AG04449 (cell line): ENCODE measurements around the gene ZFP36L2.

Experiments used
- CTCF ChIA-PET: fragments of 350-600 bp; formaldehyde crosslinking; extraction: SDS; loops from one replicate; lab custom pipeline; 2021; ENCODE audit warnings: antibody characterized with exemption; lab: Yijun Ruan, JAX
- POLR2A ChIA-PET: fragments of 400-600, 350-600 bp; formaldehyde crosslinking; extraction: SDS; loops from one replicate; lab custom pipeline; 2020; ENCODE audit warnings: antibody characterized with exemption, inconsistent platforms; lab: Yijun Ruan, JAX
- DNase-seq: peaks from one replicate; pipeline ENCODE4 v3.0.0-alpha.2; 2010; ENCODE audit warnings: low read depth, low spot score
- H3K4me3 ChIP-seq: 2 replicates; pipeline ENCODE4 v1.5.1; 2011; ENCODE audit warnings: low read depth, mild to moderate bottlenecking, control low read depth, low read length
- CTCF ChIP-seq: IDR thresholded peaks from one replicate; pipeline ENCODE4 v1.5.1; 2011; ENCODE audit warnings: mild to moderate bottlenecking, moderate library complexity, low read length, control low read depth, inconsistent platforms; ENCODE audit not compliant: insufficient read depth; ENCODE audit errors: missing control alignments

Gene ZFP36L2

GRCh38 chr2:43216629-43217028 lies 9.8 kb downstream of the ZFP36L2 start:
- no peak for TF ChIP-seq CTCF
- no peak overlapping the region for H3K4me3 ChIP-seq
- DNase-seq: no peak
- ChIA-PET CTCF (interaction anchor here (0.6 to 2.6 kb wide), 9 partner anchors 10 to 271 kb away, joined by 3 to 15 read pairs (median 4); partner anchors contain the start of gene ZFP36L2), POLR2A (interaction anchor here (0.7 kb wide), 1 partner anchor 126 kb away, joined by 3 read pairs; no protein-coding TSS in a partner anchor)

- TF ChIP-seq CTCF: no peak
- CTCF ChIA-PET: interaction anchor here (0.6 to 1.8 kb wide), 6 partner anchors 11 to 386 kb away, joined by 3 to 5 read pairs (median 4); partner anchors contain the start of gene ZFP36L2
- no peak overlapping the region for H3K4me3 ChIP-seq
- DNase-seq: no peak
- POLR2A ChIA-PET: no interaction called here
Observed at GRCh38 chr2:43215673-43216255, 10.6 kb downstream of the ZFP36L2 start.

GRCh38 chr2:43214253-43214652 lies 12.2 kb downstream of the ZFP36L2 start:
- TF ChIP-seq CTCF: no peak
- ChIA-PET POLR2A (no interaction called here), CTCF (no interaction called here)
- DNase-seq: no peak
- no peak overlapping the region for H3K4me3 ChIP-seq

GRCh38 chr2:43212931-43213330 lies 13.5 kb downstream of the ZFP36L2 start:
- H3K4me3 ChIP-seq: no peak overlapping the region
- POLR2A ChIA-PET: no interaction called here
- no peak for DNase-seq
- no peak for TF ChIP-seq CTCF
- CTCF ChIA-PET: interaction anchor here (0.6 to 1.5 kb wide), 3 partner anchors 34 to 356 kb away, joined by 3 to 4 read pairs (median 4); no protein-coding TSS in a partner anchor

- POLR2A ChIA-PET: no interaction called here
- CTCF ChIA-PET: interaction anchor here (1.1 to 1.5 kb wide), 3 partner anchors 11 to 238 kb away, joined by 3 to 4 read pairs (median 3); no protein-coding TSS in a partner anchor
- no peak for TF ChIP-seq CTCF
- H3K4me3 ChIP-seq: no peak overlapping the region
- no peak for DNase-seq
Observed at GRCh38 chr2:43212216-43212835, 14.1 kb downstream of the ZFP36L2 start.

GRCh38 chr2:43210467-43211303 lies 15.7 kb downstream of the ZFP36L2 start:
- ChIA-PET POLR2A (no interaction called here), CTCF (no interaction called here)
- no peak for DNase-seq

More at GRCh38 chr2:43210467-43211303, 15.7 kb downstream of the ZFP36L2 start:
- TF ChIP-seq CTCF: no peak
- H3K4me3 ChIP-seq: no peak overlapping the region
